T47D (cell line): Measurements from ENCODE around the gene PRKACA.
"Not testable (repeated sequence)": the region's sequence is repeated elsewhere in the genome, so short reads cannot be mapped to it uniquely, and the experiment has no call there.

ENCODE experiments used
- DNase-seq, 2 experiments: peaks; one replicate each; pipeline versions ENCODE4 v3.0.0 to v3.0.0-alpha.2; 2011 to 2012; ENCODE audit warnings: low read depth in 1 of 2, low spot score in 1 of 2
- JUND ChIP-seq: IDR thresholded peaks from 2 replicates; pipeline ENCODE4 v1.6.1; 2012; ENCODE audit warnings: low read depth
- in situ Hi-C: cut with HindIII; loops from 2 replicates; pipeline ENCODE4 v1.10.0; 2016; ENCODE audit warnings: low sequenced_read_pairs, low pct_unique_long_range_greater_than_20kb

PRKACA gene

GRCh38 chr19:14156122-14156521 lies 38.6 kb upstream of the PRKACA start:
- in situ Hi-C loops: no loop called here
- no peak for DNase-seq
- TF ChIP-seq JUND: no peak

GRCh38 chr19:14155371-14155770 lies 37.8 kb upstream of the PRKACA start:
- DNase-seq: no peak
- in situ Hi-C loops: no loop called here
- TF ChIP-seq JUND: no peak

DNA sequence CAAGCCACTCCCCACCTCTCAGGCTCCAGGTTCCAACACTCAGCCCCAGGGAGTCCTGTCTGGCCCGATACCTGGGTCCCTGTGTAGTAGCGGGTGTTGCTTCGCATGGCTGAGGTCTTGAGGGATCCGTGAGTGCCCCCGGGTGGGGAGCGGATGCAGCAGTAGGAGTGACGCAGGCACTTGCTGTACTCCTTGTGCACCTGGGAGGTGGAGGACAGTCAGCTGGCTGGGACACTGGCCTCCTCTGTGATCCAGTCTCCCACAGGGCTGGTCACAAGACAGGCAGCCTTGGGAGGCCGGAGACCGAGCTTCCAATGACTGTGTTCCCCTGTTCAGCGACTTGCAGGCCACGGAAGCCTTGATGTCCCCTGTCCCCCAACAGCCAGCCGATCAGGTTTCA lies 35.2 kb upstream of the PRKACA start:
- in situ Hi-C loops: no loop called here
- no peak for TF ChIP-seq JUND
- no peak for DNase-seq

- no peak for DNase-seq
- no peak for TF ChIP-seq JUND
- in situ Hi-C loops: no loop called here
Observed at GRCh38 chr19:14150770-14151661, 33.5 kb upstream of the PRKACA start.

DNA sequence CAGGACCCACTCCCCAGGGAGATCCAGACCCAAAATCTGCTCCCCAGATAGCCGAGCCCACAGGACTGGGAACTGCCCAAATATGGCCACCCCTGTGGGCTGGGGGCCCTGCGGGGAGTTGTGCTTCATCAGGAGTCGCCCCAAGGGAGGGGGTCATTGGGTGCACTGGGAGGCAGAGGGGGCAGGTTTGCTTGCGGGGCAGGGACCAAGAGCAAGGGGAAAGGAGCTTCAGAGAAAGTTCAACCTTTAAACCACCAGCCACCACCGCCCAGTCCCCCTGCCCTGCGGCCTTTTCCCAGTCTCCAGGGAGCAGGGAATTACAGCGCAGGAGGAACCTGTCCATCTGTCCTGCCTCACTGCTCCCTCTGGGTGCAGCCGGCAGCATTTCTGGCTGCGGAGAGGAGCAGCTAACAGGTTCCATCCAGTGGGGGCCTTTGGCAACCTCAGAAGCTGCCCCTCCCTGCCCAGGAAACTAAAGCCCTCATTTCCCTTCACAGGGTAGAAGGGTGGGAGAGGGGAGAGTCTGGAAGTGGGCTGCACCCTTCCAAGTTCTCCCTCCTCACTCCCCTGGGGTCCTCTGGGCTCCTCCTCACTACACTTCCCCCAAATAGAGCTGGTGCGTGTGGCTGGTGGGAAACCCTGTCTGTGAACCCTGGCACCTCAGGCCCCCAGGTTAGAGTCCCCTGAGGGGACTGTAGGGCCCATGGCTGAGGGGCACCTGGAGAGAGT lies 32.6 kb upstream of the PRKACA start:
- no peak for TF ChIP-seq JUND
- in situ Hi-C loops: no loop called here
- DNase-seq: no peak

DNA sequence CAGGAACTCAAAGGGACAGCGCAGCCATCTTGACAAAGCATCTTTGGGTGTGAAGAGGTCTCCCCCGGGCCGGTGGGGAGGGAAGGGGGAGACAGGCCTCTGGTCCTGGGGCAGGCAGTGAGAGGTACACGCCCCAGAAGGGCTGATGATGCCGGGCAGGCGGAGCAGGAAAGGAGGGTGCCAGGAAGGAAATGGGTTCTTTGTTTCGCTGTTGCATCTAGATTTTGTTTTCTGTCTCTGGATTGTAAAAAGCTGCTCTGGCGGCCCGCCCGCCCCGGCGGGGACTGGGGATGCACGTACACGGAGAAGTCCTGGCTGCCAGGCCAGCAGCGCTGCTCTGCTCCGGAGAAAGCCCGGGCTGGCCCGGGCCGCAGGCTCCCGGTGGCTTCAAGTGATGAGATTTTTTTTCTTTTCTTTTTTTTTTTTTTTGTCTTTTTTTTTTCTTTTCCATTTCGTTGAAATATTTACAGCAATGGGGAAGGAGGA lies 32.0 kb upstream of the PRKACA start:
- no peak for TF ChIP-seq JUND
- in situ Hi-C loops: no loop called here
- no peak for DNase-seq

- in situ Hi-C loops: no loop called here
- DNase-seq: no peak
- no peak for TF ChIP-seq JUND
Observed at GRCh38 chr19:14148751-14149410, 31.3 kb upstream of the PRKACA start.

- TF ChIP-seq JUND: no peak
- peak; percentile 44 to 73 for DNase-seq
- in situ Hi-C loops: no loop called here
Observed at GRCh38 chr19:14147797-14148605, 30.4 kb upstream of the PRKACA start.

GRCh38 chr19:14146789-14147216 lies 29.2 kb upstream of the PRKACA start:
- DNase-seq: peak in 1 of 2 experiments; percentile 63
- no peak for TF ChIP-seq JUND
- in situ Hi-C loops: no loop called here

DNA sequence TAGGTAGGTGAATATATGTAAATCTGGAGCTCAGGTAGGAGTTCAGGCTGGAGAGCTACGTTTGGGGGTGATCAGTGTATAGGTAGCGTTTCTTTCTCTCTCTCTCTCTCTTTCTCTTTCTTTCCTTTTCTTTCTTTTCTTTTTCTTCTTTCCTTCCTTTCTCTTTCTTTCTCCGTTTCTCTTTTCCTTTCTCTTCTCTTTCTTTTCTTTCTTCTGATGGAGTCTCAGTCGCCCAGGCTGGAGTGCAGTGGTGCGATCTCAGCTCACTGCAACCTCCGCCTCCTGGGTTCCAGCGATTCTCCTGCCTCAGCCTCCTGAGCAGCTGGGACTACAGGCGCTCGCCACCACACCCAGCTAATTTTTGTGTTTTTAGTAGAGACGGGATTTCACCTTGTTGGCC lies 28.6 kb upstream of the PRKACA start:
- in situ Hi-C loops, DNase-seq: not testable (repeated sequence)

- in situ Hi-C loops: no loop called here
- TF ChIP-seq JUND: no peak
Observed at GRCh38 chr19:14145381-14145780, 27.8 kb upstream of the PRKACA start.

More at GRCh38 chr19:14145381-14145780, 27.8 kb upstream of the PRKACA start:
- DNase-seq: no peak
